NCI-H1694 treated with DMSO at 0.1 percent for 48 hours (cell line): ENCODE measurements around the gene STS.

ENCODE experiments used
- DNase-seq: peaks from one replicate; lab custom pipeline; 2025; lab: John Stamatoyannopoulos, UW

Gene STS

DNA sequence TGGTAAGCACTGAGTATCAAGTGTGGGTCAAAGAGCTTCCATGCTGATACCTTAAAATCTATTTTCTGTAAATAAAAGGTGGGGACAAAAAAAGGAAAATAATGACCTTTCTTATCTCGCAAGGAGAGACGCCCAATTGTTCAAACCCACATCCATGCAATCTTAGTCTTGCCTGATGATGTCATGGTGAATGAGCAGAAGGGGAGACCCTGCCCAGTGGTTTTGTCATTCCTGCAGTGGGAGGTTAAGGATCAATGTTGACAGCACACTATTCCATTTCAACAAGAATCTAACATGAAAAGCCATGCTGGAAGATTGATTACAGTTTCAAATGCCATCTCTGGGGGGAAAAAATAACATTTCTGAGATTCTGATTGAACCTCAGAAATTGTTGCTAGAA lies 41.2 kb downstream of the STS start:
- DNase-seq = no peak

DNA sequence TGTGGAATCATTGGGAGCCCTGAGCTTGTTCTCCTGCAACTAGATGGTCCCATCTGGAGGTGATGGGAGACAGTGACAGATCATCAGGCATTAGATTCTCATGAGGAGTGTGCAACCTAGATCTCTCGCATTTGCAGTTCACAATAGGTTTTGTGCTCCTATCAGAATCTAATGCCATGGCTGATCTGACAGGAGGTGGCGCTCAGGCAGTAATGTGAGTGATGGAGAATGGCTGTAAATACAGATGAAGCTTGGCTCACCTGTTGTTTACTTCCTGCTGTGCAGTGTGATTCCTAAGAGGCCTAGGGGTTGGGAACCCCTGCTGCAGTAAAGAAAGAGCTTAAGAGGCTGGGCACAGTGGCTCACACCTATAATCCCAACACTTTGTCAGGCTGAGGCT lies 42.6 kb downstream of the STS start:
- no peak for DNase-seq

DNA sequence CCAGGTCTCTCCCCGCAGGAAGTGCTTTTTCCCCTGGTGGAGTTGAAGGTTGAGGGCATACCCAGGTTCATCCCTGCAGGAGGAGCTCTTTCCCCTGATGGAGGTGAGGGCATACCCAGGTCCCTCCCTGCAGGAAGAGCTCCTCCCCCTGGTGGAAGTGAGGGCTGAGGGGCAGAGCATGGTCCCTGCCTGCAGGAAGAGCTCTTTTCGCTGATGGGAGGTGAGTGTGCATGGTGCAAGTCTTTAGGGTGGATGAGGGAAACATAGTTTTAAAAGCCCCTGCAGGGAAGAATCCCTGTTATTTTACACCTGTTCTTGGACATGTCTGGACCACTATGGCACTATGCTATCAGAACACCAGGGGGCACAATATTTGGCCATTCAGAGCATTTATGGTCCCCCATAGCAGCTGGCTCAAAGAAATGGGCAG lies 44.2 kb downstream of the STS start:
- no peak for DNase-seq

DNA sequence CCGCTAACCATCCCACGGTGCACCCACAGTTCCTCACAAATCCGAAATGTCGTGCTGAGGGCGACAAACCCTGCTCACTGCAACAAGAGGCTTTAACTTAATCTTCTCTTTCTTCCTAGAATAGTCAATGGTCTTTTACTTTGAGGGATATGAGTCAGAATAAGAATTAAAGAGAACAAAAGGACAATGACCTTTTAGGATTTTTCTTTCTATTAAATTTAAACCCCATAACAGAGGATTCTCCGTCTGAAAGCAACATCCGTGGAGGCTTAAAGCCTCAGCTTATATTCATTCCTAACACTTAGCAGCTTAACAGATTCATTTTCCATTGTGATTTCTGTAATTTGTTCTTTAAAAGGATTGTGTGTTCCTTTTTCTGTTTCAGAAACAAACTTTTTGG lies 45.4 kb downstream of the STS start:
- DNase-seq = no peak

DNA sequence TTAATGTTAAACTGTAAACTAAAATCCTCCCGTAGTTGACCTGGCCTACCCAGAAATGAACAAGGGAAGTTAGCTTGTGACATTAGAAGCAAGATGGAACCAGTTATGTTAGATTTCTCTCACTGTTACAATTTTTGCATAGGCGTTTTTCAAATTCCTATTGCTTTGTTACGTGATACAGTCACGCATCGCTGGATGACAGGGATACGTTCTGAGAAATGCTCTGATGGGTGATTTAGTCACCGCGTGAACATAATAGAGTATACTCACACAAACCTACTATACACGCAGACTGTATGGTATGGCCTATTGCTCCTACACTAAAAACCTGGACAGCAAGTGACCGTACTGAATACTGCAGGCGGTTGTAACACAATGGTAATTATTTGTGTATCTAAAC lies 47.1 kb downstream of the STS start:
- DNase-seq = no peak
